NCI-H187 treated with DMSO at 0.1 percent for 48 hours (cell line): Measurements from ENCODE around the gene TTLL11.

Experiments used
- DNase-seq: peaks from one replicate; lab custom pipeline; 2025; lab: John Stamatoyannopoulos, UW

Gene TTLL11

DNA sequence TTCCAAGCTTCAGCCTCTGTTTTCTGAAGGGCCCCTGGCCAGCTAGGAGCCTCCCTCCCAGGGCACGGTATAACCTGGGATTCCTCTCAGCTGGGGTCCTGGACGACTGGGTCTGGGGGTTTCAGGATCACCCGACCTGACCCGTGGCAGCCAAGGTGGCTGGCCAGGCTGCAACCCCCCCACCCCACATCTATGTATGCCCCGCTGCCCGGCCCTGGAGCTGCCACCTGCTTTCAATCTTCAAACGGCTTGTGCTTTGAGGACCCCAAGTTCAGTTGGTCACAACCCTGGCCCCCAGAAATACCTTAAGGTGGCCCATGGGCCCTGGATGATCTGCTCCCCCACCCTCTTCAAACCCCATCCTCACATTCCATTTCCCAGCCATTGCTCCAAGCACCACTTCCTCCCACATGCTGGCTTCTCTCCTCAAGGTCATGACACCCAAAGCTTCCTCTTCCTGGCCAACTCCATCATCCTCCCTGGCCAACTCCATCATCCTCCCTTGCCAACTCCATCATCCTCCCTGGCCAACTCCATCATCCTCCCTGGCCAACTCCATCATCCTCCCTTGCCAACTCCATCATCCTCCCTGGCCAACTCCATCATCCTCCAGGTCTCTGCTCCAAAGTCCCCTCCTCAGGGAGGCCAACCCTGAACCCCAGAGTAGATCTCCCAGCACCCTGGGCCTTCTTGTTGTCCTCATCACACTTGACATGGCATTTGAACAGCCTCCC, 17.2 kb upstream of the TTLL11 start:
- no peak for DNase-seq

DNA sequence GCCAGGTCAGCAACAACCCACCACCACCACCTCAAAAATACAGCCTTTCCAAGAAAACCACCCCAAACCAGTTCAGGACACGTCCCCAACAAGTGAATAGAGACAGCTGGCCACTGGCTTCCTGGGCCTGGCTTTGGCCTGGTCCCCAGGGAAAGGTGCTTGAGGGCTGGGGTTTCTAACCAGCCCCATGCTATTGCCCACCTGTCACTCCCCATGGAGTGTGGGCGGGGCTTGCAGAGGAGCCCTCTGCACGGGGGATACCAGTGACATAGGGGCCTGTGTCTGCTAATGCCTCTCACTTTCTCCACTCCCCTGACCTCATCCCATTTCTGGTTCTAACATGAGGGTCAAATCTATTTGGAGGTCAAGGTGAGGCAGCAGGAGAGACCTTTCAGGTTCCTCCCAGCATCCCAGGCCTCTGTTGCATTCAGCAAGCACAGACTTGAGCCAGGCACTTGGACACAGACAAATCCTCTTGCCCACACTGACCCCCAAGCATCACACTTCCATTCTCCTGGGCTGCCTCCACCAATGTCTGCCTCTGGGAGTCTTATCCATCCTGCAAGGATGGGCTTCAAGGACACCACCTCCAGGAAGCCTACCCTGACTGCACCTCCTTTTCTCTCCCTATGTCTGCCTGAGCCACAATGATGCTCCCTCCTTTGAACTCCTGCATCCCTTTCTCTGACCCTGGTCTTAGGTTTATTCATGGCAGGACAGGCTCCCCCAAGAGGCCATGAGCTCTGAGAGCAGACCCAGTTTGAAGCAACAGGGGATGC, 16.1 kb upstream of the TTLL11 start:
- no peak for DNase-seq

DNA sequence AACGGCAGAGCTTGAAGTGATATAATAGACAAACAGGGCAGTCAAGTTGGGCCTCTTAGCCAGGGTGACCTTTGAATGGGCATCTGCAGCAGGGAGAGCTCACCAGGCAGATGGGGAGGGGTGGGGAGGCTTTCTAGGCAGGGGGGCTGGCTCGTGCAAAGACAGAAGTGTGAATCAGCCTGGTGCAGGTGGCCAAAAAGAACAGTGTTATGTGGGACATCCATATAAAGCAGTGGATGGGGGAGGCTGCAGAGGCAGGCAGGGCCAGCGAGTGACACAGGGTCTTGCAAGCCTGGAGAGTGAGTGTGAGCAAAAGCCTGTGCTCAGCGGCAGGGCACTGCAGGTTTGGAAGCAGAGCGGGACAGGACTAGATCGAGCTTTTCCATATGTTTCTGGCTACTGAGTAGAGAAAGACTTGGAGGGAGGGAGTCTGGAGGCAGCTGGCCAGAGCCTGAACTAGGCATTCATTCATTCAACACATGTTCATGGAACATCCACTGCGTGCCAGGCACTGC, 14.2 kb upstream of the TTLL11 start:
- DNase-seq, result no peak

DNA sequence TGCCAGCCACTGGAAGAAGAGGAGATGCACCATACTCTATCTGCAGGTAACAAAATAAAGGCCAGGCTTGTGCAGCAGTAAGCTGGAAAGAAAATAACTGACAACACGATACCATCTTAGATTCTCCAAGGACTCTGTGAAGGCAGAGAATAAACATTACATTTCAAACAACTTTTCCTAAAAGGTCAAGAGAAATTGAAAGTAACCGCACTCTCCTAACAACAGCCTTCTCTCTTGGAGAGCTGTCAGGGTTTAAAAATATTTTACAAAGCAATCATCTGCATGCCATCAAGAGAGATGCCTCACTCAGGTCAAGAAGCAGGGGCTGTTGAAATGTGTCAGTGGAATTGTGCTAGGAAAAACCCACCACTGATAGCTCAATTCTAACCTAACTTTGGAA, 13.5 kb upstream of the TTLL11 start:
- no peak for DNase-seq

DNA sequence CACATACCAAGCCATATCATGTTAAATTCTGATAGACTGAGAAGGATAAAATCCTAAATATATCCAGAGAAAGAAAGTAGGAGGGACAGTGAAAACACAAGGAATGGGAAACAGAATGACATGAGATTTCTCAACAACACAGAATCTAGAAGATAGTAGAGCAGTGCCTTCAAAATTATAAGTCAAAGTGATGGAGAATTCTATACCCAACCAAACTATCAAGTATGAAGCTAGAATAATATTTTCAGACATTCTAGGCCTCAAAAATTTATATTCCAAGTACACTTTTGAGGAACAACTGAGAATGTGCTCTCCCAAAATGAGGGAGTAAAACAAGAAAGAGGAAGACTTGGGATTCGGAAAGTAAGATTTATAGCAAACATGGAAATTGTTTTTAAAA, 10.9 kb upstream of the TTLL11 start:
- no peak for DNase-seq

DNA sequence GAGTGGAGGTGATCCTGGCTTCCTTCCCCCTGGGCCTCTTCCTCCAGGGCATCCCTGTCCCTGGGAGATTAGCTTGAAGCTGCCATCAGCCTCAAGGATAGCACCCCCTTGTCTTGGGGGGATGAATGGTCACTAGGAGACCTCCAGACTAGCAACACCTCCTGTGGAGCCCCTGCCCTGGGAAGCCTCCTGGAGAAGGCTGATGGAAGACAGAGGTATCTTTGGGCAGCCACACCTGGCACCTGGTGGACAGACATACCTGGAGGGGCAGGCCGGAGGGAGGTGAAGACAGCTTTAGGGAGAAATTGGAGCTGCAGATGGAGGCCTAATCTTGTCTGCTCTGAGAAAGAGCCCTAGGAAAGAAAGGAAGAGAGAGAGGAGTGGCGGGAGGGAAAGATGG, 9.0 kb upstream of the TTLL11 start:
- no peak for DNase-seq

DNA sequence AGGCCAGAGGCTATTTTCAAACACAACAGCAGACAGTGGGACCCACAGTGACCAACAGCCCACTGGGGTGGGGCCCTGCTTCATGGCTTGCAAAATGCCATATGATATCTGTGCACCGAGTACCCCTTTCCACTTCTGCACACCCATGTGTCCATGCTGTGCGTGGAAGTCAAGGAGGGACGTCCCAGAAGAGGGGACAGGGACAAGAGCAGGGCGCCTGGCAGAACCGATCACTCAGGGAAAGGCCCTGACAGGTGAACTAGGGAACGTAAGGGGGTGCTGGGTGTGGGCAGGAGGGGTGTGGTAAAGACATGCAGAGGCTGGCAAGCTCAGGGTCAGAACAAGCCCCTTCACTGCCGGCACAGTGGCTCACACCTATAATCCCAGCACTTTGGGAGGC, 7.6 kb upstream of the TTLL11 start:
- DNase-seq, result no peak

DNA sequence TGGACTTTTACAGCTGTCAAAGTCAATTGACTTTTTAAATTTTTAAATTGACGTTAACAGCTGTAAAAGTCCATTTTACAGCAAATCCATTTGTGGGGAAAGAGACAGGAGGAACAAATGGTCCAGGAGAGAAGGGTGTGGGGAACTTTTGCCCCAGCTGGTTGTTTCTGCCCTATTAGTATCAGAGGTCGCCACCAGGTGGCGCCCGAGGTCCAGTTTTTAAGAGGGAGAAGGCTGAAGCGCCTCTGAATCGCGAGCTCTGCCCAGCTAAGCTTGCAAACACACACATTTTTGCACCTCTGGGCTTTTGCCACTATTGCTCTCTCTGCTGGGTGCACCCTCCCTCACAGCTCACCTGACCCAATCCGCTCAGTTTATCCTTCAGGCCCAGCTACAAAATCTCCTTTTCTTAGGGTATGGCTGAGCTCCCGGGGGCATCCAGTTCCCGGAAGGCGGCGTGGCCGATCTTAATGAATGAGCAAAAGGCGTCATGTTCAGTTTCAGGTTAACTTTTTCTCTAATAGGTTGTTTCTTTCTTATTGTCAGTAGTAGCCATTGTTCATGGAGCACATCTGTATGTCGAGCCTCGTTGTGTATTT, 6.3 kb upstream of the TTLL11 start:
- DNase-seq, result no peak

DNA sequence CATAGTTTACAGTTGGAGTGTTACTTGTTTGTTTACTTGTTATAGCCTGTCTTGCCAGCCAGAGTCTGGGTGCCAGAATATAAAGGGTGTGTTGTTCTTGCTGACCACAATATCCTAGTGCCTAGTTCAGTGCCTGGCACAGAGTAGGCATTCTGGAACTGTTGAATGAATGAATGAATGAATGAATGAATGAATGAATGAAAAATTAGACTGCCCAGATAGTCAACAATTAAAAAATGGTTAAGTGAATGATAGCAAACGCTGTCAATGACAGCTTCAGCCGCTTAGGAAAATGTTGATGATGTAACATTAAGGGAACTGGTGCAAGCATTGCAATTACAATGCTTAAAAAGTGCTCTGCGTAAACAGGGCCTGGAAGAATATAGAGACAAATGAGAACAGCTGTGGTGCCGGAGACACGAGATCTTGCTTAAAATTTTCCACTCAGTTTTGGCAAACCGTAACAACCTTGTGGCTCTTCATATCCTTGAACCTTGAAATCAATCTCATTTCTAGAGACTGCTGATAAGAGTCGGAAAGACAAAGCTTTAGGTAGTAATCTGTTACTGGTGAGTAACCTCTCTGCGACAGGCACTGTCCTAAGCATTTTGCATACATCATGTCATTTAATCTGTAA, 4.7 kb upstream of the TTLL11 start:
- DNase-seq, result no peak

DNA sequence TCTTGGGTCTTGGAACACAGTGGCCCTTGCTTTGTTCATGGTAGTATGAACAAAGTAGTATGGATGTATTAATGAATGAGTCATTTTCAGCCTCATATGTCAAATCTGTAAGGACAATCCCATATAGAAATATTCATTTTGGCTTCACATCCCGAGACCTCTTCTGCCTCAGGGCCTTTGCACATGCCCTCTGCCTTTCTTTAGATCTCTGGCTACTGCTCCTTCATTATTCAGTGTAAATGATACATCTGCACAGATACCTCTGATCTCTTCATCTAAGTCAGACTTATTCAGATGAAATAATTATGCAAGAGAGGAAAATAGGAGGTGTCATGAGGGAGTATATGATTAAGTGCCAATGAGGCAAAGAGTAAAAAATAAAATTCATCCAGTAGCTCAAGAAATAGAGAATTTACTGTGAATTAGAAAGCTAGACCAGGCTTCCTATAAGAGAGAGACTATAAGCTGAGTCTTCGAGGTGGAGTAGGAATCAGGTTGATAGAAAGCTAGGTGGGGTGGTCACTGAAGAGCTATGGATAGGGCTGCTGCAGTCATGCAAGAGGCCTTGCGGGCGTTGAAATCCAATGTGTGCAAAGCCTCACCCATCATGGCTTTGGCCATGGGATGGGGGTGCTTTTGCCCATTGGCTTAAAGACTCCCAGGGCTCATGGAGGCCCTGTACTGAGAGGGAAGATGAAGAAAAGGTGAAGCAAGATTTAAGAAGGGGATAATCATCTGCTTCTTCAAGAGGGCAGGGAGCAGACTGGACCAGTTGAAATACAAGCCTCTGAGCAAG, 3.7 kb upstream of the TTLL11 start:
- DNase-seq, result no peak

DNA sequence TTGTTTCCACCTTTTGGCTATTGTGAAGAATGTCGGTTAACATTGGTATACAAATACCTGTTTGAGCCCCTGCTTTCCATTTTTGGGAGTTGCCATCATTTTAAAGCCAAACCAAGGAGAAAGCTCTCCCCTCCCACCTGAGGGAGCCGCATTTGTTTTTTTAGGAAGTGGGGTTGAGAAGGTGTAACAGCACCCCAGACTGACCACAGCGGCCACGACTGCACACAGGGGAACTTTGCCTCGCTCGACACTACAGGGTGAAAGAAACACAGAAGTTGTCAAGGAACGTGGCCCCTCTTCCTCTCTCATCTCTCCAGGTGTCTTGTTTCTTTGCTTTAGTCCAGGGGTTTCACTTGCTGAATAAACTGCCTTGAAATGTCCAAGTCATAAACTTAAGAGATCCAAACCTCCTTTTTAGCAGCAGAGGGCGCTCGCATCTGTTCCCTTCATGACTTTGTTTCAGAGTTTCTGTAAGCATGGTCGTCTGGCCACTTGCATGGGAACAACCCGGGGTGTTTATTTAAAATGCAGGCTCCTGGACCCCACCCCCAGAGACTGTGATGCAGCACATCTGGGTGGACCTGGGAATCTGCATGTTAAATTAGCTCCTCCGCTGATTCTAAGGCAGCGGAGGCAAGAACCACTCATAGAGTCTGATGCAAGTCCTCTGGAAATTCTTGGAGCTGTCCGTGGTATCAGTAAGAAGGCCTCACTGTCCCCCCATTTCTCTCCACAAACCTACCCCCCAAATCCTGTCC, 2.1 kb upstream of the TTLL11 start:
- no peak for DNase-seq

DNA sequence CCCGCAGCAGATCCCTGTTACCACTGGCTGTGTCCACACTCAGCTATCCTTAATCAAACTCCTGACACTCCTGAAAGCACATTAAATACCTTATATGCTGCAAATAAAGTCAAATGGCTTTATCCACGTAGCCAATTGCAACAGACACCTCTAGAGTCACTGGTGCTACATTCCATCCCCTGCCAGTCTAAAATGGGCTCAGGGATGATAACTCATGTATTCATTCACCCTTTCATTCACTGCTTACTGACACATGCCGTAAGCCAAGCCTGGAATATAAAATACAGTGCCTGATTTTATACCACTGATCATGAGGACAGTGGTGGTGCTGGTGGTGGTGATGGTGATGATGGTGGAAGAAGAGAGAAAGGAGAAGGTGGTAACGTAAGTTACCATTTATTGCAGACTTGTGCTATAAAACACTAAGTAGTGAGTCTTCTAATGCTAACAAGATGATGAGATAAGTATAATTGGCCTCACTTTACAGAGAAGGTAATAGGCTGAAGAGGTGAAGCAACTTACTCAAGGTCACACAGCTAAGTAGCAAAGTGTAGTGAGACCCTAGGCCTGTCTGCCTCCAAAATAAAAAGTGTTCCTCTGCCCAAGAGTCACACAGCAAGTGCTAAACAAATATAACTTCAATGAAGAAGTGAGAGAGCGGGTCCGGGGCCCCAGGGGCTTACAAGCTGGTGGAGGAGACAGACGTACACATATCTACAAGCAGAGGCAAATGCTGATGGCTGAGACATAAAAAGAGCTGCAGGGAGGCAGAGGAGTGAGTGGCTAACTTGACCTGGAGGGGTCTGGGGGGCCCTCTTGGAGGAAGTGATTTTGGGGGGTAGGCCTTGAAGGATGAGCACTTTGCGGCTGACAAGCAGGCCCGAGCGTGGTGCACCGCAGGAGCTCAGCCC, 1.2 kb downstream of the TTLL11 start:
- DNase-seq, result no peak

DNA sequence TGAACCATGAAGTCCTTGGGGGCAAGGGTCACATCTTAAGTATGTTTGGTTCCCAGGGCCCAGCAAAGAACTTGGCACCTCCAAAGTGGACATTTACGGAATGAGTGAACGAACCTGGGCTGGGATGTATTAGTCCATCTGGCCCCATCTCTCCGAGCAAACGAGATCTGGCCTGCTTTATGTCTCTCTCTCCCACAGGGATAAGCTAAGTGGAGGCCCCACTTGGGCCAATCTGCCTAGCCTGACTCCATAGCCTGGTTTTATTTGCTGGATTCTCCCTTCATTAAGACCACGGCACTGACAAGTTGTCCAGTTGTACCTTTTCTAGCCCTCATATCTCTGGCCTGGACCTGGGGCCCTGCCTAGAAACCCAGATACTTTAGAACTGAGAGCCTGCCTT, 2.1 kb downstream of the TTLL11 start:
- DNase-seq, result no peak

DNA sequence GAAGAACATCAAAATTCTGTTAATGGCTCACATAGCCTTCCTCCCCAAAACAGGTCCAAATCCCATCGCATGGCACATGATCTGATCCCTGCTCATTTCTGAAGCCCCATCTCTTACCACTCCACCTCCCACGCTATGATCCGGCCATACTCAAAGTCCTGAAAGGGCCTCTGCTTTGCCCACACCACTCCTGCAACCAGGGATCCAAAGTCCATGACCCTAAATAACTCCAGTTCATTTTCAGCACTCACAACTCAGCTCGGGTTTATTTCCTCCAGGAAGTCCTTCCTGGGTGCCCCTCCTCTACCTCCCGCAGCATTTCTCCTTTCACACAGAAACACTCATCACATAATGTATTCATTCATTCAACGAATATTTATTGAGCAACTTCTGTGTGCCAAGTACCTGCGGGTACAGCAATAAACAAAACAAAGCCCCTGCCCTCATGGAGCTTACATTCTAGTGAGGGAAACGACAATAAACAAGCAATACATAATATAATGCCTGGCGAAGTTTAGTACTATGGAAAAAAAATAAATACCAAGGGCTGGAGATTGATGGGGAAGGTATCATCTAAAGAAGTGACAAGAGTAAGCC, 2.7 kb downstream of the TTLL11 start:
- DNase-seq, result no peak

DNA sequence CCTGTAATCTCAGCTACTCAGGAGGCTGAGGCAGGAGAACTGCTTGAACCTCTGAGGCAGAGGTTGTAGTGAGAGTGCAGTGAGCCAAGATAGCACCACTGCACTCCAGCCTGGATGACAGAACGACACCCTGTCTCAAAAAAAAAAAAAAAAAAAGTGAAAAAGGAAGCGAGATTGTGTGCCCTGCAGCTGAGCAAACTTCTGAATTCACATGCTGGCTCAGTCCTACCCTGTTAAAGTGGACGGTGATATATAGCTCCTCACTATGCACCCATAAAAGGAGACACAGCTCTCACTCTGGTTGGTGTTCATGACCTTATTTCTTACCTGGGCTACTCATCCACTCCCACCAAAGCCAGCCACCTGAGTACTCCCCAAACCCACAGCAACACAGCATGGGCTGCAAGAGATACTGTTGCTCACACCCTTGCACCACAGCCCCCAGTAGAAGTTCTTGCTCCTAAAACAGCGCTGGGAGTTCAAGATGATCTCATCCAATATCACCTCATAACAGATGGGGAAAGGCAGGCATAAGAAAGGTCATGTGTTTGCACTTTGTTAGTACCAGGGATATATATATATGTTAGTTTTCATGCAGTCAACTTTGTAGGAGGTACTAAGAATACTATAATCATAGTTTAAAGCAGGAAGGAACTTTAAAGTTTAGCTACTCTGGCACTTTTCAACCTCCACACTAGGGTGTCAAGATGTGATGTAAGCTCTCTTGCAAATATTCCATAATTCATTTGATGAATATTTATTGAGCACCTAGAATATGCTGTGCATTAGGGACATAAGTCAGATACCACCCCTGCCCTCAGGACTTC, 4.0 kb downstream of the TTLL11 start:
- no peak for DNase-seq

DNA sequence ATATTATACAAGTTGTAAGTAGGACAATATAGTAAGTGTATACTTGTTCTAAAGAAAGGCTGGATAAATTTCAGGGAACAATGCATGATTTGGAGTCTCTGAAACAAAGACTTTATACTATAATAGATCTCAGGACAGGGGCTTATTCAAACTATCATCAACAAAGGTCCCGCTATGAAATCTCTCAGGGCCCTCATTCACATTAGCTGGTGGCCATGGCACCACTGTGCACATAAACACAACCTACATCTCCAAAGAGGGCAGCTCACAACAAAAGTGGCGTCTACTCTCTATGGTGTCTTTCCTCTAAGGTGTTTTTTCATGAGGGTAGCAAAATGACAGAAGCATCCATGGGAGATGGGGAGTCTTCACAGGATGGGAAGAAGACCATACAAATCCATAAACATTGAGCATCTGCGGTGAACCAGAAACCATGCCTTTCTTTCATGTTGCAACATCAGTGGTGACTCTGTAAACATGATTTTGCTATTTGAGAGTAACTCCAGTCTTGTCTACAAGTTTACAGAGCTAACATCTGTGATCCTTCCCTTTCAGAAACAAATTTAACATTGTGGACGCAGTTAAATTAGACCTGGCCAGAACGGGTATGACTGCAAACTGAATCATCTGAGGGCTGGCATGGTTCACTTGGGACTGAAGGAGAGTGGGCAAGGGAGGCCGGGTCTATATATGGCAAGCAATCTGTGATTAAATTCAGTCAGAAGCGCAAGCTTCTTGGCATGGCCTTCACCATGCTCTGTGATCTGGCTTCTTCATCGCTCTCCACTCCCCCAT, 5.5 kb downstream of the TTLL11 start:
- no peak for DNase-seq

DNA sequence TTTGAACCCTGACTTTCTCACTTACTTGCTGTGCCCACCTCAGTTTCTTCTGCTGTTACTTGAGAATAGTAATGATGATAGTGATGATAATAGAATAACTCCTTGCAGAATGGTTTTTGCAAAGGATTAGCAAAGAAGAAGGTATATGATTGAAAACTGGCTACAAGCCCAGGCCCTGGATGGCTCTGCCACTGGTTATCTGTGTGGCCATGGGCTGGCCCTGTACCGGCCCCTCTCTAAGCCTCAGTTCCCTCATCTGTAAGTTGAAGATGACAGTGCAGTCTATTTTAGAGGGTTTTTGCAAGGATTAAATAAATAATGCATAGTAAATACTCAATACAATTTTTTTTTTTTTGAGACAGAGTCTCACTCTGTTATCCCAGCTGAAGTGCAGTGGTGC, 6.2 kb downstream of the TTLL11 start:
- DNase-seq, result no peak

DNA sequence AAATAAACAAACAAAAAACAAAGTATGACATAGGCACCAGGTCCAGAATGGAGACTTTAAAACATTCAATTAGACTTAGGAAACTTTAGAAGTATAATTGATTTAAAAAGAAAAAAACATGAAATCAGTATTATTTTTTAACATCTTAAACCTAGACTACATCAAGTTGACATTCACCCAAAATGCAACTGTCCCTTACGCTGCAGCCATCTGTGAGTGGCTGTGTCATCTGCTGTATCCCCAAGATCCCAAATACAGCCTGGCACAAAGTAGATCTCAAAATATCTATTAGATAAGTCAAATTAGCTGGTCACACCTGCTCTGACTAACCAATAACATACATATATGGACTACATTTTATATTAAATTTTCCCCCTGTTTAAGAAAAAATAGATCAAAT, 7.8 kb downstream of the TTLL11 start:
- DNase-seq, result no peak
